ENCODE results near the gene CAMKK1. TPM values are rescaled to one million over a fixed set of nuclear protein-coding genes. Genes with fewer than 3 reads are reported as not detected.
A peak's percentile ranks its signal among the peaks of the same experiment; 100 is the strongest.
"Not testable (repeated sequence)": the region's sequence is repeated elsewhere in the genome, so short reads cannot be mapped to it uniquely, and the experiment has no call there.

The CAMKK1 gene
- polyA plus RNA-seq, 1 experiment, result 2.8 TPM

DNA sequence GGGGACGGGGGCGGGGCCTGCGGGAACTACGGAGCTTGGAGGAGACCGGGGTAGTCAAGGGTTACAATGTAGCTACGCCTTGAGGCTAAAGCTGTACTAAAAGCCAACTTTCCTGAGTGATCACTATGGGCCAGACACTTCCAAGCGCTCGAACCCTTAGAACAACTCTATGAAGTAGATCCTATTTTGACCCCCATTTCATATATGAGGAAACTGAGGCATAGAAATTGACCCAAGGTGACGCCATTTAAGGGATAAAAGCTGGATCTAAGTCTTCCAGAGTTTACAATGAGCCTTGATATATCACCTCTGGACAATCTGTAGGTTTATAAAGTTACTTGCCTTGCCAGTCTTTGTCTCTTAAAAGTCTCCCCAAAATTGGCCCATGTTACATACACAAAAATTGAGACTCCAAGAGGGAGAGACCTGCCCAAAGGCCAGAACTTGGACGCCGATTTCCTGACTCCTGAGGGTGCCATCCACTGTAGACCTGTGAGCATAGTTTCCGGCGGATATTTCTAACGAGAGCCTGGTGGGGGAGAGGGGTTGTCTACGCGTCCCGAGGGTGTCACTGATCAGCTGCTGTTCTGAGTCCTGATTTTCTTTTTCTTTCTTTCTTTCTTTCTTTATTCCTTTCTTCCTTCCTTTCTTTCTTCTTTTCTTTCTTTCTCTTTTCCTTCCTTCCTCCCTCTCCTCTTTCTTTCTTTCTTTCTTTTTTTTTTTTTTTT is 46.3 kb downstream of the CAMKK1 start:
- no peak overlapping the region for H3K27ac ChIP-seq (ENCODE audit: low read depth, low read length)
- TF ChIP-seq, protein P1, sequence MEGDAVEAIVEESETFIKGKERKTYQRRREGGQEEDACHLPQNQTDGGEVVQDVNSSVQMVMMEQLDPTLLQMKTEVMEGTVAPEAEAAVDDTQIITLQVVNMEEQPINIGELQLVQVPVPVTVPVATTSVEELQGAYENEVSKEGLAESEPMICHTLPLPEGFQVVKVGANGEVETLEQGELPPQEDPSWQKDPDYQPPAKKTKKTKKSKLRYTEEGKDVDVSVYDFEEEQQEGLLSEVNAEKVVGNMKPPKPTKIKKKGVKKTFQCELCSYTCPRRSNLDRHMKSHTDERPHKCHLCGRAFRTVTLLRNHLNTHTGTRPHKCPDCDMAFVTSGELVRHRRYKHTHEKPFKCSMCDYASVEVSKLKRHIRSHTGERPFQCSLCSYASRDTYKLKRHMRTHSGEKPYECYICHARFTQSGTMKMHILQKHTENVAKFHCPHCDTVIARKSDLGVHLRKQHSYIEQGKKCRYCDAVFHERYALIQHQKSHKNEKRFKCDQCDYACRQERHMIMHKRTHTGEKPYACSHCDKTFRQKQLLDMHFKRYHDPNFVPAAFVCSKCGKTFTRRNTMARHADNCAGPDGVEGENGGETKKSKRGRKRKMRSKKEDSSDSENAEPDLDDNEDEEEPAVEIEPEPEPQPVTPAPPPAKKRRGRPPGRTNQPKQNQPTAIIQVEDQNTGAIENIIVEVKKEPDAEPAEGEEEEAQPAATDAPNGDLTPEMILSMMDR (IDR thresholded peaks at IDR 0.05; ENCODE audit: low read depth, low read length), result no peak
- H3K4me3 ChIP-seq (ENCODE audit: low read depth, low read length), result peak overlapping the region; percentile 44
- H3K27me3 ChIP-seq (ENCODE audit: control insufficient read depth, insufficient read depth, low read length), result peaks cover 5% of the 10 kb centered on the region
- CTCF ChIA-PET, result interaction anchor here (0.6 to 6.1 kb wide), 48 partner anchors 10 to 1763 kb away, joined by 3 to 109 read pairs (median 4); partner anchors contain the start of genes ATP2A3, HASPIN and ITGAE
- POLR2A ChIA-PET, result interaction anchor here (0.8 to 1.9 kb wide), 3 partner anchors 10 to 108 kb away, joined by 4 to 11 read pairs (median 5); no protein-coding TSS in a partner anchor
- peaks cover 4% of the 10 kb centered on the region; the same call in 1 of the 2 replicates for H3K9me3 ChIP-seq (ENCODE audit: control insufficient read depth, insufficient read depth, low read length)
- no peak for DNase-seq (ENCODE audit: low read depth, low spot score)

DNA sequence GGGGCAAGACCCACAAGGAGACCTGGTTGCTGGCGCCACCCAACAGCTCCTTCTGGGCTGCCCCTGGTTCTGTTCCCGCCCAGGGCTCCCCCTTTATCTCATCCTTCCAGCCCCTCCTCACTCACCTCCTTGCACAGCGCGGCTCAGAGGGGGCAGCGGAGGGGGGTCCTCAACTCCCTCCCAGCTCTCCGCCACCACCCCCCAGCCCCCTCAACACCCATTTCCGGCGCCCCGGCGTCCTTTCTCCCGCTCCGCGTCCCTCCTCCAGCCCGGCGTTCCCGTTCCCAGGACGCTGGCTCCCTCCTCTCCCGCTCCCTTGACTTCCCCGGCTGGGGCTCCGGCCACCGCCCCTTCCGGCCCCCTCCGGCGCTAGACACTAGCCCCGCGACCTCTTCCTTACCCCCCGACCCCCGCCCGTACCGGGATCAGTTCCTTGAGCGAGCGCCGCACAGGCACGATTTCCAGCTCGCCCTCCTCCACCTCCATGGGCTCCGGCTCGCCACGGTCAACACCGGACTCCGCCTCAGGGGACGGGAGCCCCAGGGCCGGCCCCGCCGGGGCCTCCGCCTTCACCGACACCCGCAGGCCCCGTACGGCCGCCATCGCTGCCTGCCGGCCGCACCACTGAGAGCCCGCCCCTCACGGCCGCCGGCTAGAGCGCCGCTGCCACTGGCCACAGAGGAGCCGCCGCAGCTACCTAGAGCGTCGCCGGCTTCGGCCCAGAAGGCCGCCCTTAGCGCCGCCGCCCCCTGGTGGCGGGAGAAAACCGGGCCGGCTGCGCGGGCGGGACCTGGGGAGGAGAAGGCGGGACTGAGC is 47.0 kb downstream of the CAMKK1 start, which contains the start of gene NCBP3:
Gene NCBP3, minus strand, starts transcription at position 626 of the 816 bp plus-strand sequence. Its CDS starts 23 bp downstream, at position 603.
- POLR2A ChIA-PET, result interaction anchor here (0.6 to 1.9 kb wide), 6 partner anchors 9 to 115 kb away, joined by 3 to 11 read pairs (median 4); no protein-coding TSS in a partner anchor
- H3K4me3 ChIP-seq (ENCODE audit: low read depth, low read length), result peak within 1 kb of the TSS; percentile 81
- TF ChIP-seq, protein P1 (IDR thresholded peaks at IDR 0.05; ENCODE audit: low read depth, low read length), result peak; percentile 84
- peaks cover 5% of the 10 kb centered on the region for H3K27me3 ChIP-seq (ENCODE audit: control insufficient read depth, insufficient read depth, low read length)
- peak; percentile 76 for DNase-seq (ENCODE audit: low read depth, low spot score)
- H3K27ac ChIP-seq (ENCODE audit: low read depth, low read length), result peak within 1 kb of the TSS; percentile 68
- peaks cover 4% of the 10 kb centered on the region; the same call in 1 of the 2 replicates for H3K9me3 ChIP-seq (ENCODE audit: control insufficient read depth, insufficient read depth, low read length)
- CTCF ChIA-PET, result interaction anchor here (0.6 to 6.1 kb wide), 48 partner anchors 9 to 1762 kb away, joined by 3 to 109 read pairs (median 4); partner anchors contain the start of genes ATP2A3, HASPIN and ITGAE

DNA sequence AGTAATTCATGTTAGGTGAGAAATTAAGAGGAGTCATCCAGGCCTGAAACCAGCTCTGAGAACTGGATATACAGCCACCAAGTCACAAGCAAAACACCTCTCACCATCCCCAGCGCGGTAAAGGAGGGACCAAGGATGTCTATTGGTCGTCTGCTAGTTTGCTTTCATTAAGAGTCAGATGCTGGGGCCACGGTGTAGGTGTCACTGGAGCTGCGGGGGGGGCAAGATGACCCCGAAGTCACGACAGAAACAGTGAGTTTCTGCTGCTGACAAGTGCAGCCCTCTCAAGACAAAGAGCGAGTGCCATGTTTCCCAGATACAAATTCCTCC is 47.6 kb downstream of the CAMKK1 start:
- POLR2A ChIA-PET, result interaction anchor here (0.6 to 1.9 kb wide), 4 partner anchors 14 to 114 kb away, joined by 3 to 11 read pairs (median 4); no protein-coding TSS in a partner anchor
- peaks cover 4% of the 10 kb centered on the region; the same call in 1 of the 2 replicates for H3K9me3 ChIP-seq (ENCODE audit: control insufficient read depth, insufficient read depth, low read length)
- H3K27ac ChIP-seq (ENCODE audit: low read depth, low read length), result no peak overlapping the region
- CTCF ChIA-PET, result interaction anchor here (1.2 to 6.1 kb wide), 17 partner anchors 11 to 229 kb away, joined by 4 to 109 read pairs (median 11); partner anchors contain the start of gene ATP2A3
- DNase-seq (ENCODE audit: low read depth, low spot score), result no peak
- peaks cover 2% of the 10 kb centered on the region for H3K27me3 ChIP-seq (ENCODE audit: control insufficient read depth, insufficient read depth, low read length)
- H3K4me3 ChIP-seq (ENCODE audit: low read depth, low read length), result peak overlapping the region; percentile 81
- TF ChIP-seq, protein P1 (IDR thresholded peaks at IDR 0.05; ENCODE audit: low read depth, low read length), result no peak

DNA sequence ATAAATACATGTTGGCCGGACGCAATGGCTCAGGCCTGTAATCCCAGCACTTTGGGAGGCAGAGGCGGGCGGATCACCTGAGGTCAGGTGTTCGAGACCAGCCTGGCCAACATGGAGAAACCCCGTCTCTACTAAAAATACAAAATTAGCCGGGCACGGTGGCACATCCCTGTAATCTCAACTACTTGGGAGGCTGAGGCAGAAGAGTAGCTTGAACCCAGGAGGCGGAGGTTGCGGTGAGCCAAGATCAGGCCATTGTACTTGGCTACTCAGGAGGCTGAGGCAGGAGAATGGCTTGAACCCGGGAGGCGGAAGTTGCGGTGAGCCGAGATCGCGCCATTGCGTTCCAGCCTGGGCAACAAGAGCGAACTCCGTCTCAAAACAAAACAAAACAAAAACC is 48.3 kb downstream of the CAMKK1 start:
- not testable (repeated sequence) for H3K27me3 ChIP-seq (ENCODE audit: control insufficient read depth, insufficient read depth, low read length); H3K27ac ChIP-seq (ENCODE audit: low read depth, low read length); H3K9me3 ChIP-seq (ENCODE audit: control insufficient read depth, insufficient read depth, low read length); DNase-seq (ENCODE audit: low read depth, low spot score)
- ChIA-PET POLR2A (interaction anchor here (0.9 kb wide), 1 partner anchor 46 kb away, joined by 3 read pairs; no protein-coding TSS in a partner anchor), CTCF (interaction anchor here (0.6 to 6.1 kb wide), 13 partner anchors 10 to 230 kb away, joined by 3 to 109 read pairs (median 8); no protein-coding TSS in a partner anchor)
- peak overlapping the region; percentile 81; the same call in 1 of the 2 replicates for H3K4me3 ChIP-seq (ENCODE audit: low read depth, low read length)

DNA sequence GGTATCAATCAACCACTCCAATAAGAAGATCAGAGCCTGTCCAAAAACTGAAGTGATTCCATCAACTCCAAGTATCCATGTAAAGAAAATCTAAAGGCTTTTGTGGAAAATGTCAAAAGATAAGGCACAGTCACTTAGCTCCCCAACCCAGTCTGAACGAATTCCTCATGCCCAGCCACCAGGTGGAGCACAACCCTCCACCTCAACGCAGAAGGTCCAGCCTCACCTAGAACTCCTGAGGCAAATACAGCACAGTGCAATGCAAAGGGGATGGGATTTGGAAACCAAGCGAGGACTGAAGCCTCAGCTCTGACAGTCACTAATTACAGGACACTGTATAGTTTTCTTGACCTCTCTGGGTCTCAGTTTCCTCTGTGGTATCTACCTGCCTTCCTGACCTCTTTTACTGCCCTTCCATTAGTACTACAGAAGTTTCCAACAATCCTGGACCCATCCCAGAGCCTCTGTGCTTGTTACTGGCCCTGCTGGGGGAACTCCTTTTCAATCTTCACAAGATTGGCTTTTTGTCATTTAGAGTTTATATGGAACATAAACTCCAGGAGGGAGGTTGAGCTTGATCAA is 48.8 kb downstream of the CAMKK1 start:
- ChIA-PET CTCF (interaction anchor here (0.6 to 6.1 kb wide), 11 partner anchors 9 to 231 kb away, joined by 3 to 109 read pairs (median 6); no protein-coding TSS in a partner anchor), POLR2A (interaction anchor here (0.9 kb wide), 1 partner anchor 47 kb away, joined by 3 read pairs; no protein-coding TSS in a partner anchor)
- H3K27ac ChIP-seq (ENCODE audit: low read depth, low read length), result no peak overlapping the region
- no peak overlapping the region for H3K4me3 ChIP-seq (ENCODE audit: low read depth, low read length)
- no peaks in the 10 kb centered on the region for H3K27me3 ChIP-seq (ENCODE audit: control insufficient read depth, insufficient read depth, low read length)
- TF ChIP-seq, protein P1 (IDR thresholded peaks at IDR 0.05; ENCODE audit: low read depth, low read length), result peak; percentile 60
- no peak for DNase-seq (ENCODE audit: low read depth, low spot score)
- H3K9me3 ChIP-seq (ENCODE audit: control insufficient read depth, insufficient read depth, low read length), result peaks cover 4% of the 10 kb centered on the region; the same call in 1 of the 2 replicates

All from AG04450 (cell line).